HG03460 (cell line): Measurements from ENCODE around the gene OSCAR.
A peak's percentile ranks its signal among the peaks of the same experiment; 100 is the strongest.

ENCODE experiments used
- ATAC-seq: cut with Tn5 transposase; IDR thresholded peaks from one replicate; pipeline ENCODE4 v1.9.1; 2021; ENCODE audit not compliant: unreplicated experiment

The OSCAR gene, protein sequence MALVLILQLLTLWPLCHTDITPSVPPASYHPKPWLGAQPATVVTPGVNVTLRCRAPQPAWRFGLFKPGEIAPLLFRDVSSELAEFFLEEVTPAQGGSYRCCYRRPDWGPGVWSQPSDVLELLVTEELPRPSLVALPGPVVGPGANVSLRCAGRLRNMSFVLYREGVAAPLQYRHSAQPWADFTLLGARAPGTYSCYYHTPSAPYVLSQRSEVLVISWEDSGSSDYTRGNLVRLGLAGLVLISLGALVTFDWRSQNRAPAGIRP

DNA sequence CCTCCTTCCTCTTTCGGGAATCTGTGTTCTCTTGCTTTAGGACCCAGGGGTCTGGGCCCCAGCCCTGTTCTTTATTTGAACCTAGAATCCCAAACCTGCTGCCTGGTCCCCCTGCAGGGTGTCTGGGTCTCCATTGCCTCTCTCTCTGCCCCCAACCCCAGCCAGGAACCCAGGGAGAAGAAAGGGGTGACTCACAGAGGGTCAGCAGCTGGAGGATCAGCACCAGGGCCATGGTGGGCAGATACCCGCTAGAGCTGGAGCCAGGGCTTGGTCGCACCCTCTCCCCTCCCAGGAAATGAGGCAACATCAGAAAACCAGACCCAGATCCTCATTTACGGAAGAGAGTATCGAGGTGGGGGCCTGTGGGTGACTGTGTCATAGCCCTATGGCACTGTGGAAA lies at the start of gene OSCAR:
Gene OSCAR, minus strand, starts transcription at position 243 of the 400 bp plus-strand sequence. Its CDS starts 11 bp downstream, at position 232.
- ATAC-seq, result no peak

DNA sequence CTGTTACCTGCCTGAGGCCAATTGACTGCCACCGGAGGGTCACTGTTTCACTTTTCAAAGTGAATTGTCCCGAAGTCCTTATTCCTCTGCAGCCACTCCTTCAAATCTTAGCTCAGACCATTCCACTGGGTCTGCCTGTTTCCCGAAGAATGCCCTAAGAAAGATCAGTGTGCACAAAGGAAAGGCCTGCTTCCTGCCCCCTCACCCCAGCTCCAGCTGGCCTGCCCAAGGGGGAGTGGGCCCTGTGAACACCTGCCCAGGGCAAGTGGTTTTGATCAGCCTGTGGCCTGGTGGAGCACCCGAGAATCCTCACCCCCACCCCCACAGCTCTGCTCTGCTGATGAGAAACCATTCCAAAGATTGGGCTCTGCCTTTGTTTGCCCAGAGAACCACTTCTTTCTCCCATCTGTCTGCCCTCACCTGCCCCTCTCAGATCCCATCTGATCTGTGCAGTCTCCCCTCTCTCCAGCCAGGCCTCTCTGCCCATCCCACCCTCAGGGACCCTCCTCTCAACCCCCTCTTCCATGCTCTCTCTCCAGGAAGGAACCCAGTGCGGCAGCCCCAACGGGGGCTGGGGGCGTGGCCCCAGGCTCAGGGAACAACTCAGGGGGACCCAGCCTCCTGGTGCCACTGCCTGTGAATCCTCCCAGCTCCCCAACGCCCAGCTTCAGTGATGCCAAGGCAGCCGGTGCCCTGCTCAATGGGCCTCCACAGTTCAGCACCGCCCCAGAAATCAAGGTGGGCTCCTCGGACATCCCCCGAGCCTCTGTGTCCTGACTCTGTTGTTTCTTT lies 48.6 kb upstream of the OSCAR start:
- ATAC-seq, result no peak

DNA sequence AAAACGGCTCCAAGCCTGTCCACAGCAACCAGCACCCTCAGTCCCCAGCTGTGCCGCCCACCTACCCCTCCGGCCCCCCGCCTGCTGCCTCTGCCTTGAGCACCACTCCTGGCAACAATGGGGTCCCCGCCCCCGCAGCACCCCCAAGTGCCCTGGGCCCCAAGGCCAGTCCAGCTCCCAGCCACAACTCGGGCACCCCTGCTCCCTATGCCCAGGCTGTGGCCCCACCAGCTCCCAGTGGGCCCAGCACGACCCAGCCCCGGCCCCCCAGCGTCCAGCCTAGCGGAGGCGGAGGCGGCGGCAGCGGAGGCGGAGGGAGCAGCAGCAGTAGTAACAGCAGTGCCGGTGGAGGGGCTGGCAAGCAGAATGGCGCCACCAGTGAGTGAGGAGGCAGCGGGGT lies 47.6 kb upstream of the OSCAR start:
- no peak for ATAC-seq

GRCh38 chr19:54147676-54148075 lies 47.1 kb upstream of the OSCAR start:
- ATAC-seq, result no peak

GRCh38 chr19:54145541-54146158 lies 45.0 kb upstream of the OSCAR start:
- ATAC-seq, result no peak

DNA sequence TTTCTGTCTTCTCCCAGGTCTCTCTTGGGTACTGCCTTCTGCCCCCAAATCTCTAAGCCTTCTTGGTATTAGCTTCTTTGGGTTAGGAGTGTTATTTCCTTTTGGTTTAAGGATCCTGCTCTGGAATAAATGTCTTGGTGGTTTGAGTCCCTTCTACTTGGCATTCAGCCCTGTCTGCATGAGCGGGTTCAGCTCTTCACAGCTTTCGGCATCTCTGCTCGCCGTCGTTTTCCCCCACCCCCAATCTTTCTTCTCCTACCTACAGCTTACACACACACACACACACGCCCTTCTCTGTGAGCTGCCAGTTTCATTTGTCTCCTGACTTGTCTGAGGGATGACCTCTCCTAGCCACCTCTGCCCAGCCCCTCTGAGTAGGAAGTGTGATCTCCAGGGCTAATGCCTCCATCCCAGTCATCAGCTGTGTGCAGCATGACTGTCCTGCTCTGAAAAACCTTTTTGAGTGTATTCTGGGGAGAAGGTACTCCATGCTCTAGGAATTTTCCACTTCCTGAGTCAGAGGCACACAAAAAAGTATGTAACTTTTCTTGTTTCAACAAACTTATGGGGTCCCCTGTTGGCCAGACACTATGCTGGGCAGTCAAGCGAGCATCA lies 41.7 kb upstream of the OSCAR start:
- no peak for ATAC-seq

GRCh38 chr19:54141356-54141755 lies 40.8 kb upstream of the OSCAR start:
- ATAC-seq, result no peak

DNA sequence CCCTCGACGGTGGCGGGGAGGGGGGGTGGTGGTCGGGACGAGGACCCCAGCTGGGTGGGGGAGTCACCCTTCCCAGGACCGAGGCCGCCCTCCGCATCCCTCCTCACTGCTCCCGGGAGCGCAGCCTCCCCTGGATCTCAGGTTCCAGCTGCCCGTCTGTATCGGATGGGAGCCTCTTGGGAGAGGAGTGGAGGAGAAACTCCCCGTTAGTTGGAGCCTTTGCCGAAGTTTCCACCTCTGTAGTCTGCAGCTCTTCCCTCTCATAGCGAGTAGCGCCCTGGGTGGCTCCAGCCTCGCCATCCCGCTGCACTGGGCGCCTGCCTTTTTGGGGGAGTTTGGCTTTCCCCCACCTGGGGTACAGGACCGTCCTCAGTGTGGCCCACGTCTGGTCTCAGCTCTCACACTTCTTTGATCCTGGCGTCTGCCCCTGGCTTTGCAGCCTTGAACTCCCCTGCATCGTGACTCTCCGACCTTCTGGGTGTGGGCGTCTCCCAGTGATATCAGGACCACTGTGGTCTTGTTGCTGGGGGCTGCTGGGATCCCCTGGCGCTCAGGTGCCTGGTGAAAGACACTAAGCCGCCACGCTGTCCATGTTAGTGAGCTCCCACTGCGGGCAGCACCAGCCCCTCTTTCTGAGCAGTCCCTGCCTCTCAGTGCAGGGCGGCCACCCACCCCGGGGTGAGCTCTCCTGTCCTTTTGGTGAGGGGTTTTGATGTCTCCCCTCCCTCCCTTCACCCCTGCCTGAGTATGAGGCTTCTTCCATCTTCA lies 38.1 kb upstream of the OSCAR start:
- ATAC-seq, result no peak

GRCh38 chr19:54137699-54138488 lies 37.3 kb upstream of the OSCAR start, which contains the start of gene CNOT3:
Gene CNOT3 (plus strand): TSS chr19:54137762. CDS start chr19:54142979, 5,217 bp downstream.
- ATAC-seq, result no peak

DNA sequence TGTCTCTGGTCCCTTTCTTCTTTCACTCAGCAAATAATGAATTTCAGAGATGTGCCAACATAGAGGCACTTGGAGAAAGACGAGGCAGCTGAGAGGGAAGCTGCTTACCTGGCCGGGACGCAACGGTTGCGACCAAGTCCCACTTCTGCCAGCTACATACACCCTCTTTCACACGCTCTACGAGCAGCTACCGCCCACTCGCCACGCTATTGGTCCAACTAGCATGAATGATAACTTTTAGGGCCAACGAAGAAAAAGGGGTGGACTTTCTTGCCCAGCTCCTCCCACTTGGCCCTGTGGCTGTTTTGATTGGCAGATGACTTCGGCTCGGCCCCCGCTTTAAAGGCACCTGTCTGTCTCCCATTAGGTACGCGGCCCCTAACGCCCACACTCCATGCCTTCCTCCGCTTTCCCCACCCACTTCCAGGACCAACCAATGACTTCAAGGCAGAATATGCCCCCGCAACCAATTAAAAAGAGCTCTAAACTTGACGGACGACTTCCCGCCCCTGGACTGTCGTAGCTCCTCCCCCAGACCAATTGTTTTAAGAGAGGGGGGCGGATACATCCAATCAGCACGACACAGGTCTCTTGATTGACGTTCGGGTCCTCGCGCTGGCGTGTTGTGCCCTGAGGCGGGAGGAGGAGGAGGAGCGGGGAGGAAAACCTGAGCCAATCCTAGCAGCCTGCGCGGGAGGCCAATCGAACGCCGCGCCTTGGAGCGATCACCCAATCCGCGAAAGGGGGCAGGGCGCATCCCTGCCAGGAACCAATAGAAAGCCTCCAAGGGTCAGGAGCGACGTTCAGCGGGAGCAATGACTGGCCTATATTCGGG lies 36.5 kb upstream of the OSCAR start:
- peak; percentile 76 for ATAC-seq

DNA sequence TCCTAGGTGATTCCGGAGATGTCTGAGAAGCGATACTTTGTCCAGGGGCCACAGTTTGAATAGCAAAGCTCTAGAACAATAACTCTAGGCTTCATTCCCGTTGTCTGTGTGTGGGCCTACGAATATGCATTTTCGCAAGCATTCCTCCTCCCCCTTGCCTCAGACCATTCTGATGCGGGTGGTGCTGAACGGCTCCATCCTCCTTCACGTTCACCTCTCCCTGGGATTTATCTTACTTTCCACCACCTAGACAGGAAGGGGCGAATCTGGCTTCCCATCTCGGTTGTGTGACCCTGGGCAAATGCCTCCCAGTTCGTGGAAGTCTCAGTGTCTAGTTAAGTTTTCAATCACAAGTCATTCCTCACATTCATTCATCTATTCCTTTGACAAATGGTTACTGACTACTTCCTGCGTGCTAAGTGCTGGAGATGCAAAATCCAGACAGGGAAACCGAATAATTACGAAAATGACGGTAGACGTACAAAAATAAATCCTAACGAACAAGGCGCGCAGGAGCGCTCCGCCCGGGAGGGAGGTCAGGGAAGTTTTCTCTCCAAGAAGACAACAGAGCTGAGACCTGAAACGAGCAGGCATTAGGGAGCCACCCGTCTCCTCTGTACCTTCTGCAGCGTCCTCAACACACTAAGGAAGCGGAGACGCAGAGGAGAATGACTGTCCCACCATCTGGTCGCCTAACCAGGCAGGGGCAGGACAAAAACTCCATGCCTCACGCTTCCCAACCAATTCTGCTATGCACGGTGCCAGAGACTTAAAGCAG lies 35.7 kb upstream of the OSCAR start:
- ATAC-seq, result no peak

DNA sequence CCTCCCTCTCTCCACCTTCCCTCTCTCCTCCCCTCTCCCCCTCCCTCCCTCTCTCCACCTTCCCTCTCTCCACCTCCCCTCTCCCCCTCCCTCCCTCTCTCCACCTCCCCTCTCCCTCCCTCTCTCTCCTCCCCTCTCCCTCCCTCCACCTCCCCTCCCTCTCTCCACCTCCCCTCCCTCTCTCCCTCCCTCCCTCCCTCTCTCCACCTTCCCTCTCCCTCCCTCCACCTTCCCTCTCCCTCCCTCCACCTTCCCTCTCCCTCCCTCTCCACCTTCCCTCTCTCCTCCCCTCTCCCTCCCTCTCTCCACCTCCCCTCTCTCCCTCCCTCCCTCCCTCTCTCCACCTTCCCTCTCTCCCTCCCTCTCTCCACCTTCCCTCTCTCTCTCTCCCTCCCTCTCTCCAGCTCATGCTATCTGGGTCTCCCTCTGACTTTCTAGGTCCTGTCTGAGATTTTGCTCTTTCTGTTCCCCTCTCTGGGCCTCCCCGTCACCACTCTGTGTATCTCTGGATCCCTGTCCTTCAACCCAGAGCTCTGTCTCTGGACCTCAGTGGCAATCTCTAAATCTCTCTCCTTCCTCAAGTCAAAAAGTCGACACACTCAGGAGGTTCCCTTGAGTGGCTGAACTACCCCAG lies 33.5 kb upstream of the OSCAR start:
- no peak for ATAC-seq

DNA sequence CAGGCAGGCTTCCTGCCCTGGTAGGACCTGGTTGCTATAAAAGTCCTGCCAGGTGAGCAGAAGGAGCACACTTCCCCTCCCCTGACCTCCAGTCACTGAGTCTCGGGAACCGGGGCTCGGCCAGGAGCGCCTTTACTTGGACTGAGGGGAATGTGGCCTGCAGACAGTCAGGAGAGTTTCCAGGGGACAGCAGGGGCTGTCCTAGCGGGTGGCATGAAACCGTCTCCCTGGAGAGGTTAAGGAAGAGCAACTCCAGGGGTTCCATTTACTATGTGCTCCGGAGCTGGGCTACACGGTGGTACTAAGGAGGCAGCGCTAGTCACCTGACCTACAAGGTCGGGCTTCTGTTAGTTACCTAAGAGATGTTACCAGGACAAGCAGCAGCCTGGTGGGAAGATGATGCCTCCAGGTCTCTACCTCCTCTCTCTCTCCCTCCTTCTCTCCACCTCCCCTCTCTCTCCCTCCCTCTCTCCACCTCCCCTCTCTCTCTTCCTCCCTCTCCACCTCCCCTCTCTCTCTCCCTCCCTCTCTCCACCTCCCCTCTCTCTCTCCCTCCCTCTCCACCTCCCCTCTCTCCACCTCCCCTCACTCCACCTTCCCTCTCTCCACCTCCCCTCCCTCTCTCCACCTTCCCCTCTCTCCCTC lies 32.8 kb upstream of the OSCAR start:
- ATAC-seq, result no peak

DNA sequence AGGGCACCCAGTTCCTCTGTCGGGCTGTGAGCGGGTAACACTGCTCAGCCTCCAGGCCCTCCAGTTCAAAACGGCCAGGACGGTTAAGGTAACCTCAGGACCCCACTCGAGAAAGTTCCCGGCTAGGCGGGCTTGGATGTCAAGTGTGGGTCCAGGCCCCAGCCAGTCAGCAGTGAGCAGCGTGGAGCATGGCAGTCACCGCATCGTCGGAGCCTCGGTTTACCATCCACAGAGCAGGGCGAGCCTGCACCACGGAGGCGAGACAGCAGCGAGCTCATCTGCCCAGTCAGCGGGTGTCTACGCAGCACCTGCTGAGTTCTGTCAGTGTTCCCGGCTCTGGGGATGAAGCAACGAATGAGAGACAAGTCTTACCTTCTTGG lies 29.0 kb upstream of the OSCAR start:
- no peak for ATAC-seq

GRCh38 chr19:54128796-54129616 lies 28.4 kb upstream of the OSCAR start:
- ATAC-seq, result no peak

- ATAC-seq, result no peak
Measured at GRCh38 chr19:54128441-54128725, 27.8 kb upstream of the OSCAR start.
